Uterus (tissue), 4 donors: ENCODE results near the gene ZNF791. TPM values are rescaled to one million over a fixed set of nuclear protein-coding genes. Genes with fewer than 3 reads are reported as not detected.
"Not testable (repeated sequence)": the region's sequence is repeated elsewhere in the genome, so short reads cannot be mapped to it uniquely, and the experiment has no call there.

Source experiments
- DNase-seq, 2 donors: peaks; one replicate each; pipeline ENCODE4 v3.0.0-alpha.2; 2019 to 2020
- H3K27ac ChIP-seq, 2 donors: fragments of 200-600 bp; sonication (generic); 1 replicate in 1 of 2; 2 replicates in 1 of 2; pipeline ENCODE4 v1.5.1; 2016 to 2018
- H3K27me3 ChIP-seq, 2 donors: fragments of 200-600 bp; sonication (generic); one replicate each; pipeline ENCODE4 v1.5.1; 2018 to 2019; ENCODE audit warnings: control low read depth in 1 of 2
- H3K36me3 ChIP-seq, 2 donors: fragments of 200-600 bp; sonication (generic); one replicate each; pipeline ENCODE4 v1.5.1; 2019; ENCODE audit warnings: control low read depth in 1 of 2
- H3K4me1 ChIP-seq, 2 donors: fragments of 200-600 bp; sonication (generic); one replicate each; pipeline ENCODE4 v1.5.1; 2018 to 2019; ENCODE audit warnings: control low read depth in 1 of 2
- H3K4me3 ChIP-seq, 2 donors: fragments of 200-600 bp; sonication (generic); 1 replicate in 1 of 2; 2 replicates in 1 of 2; pipeline ENCODE4 v1.5.1; 2018 to 2019; ENCODE audit warnings: mild to moderate bottlenecking in 1 of 2
- H3K9me3 ChIP-seq, 2 donors: fragments of 200-600 bp; sonication (generic); one replicate each; pipeline ENCODE4 v1.5.1; 2019; ENCODE audit warnings: control low read depth in 1 of 2
- POLR2A ChIP-seq, 2 donors: fragments of 450-650 bp; IDR thresholded peaks; one replicate each; pipeline ENCODE4 v1.6.1; 2016; ENCODE audit warnings: antibody characterized with exemption in 2 of 2, mild to moderate bottlenecking in 1 of 2, moderate library complexity in 1 of 2
- intact Hi-C: fragments of 100-400 bp; cut with DNase I; formaldehyde crosslinking; loops from one replicate; pipeline ENCODE4 v1.15.1; 2023; ENCODE audit warnings: low total_unique reads
- total RNA-seq, 4 donors: library from RNA; depleted of rRNA in 3 of 4; stranded (reverse); fragments of >200 nt in 3 of 4; gene quantifications; one replicate each; pipeline versions ENCODE4 v1.1.0 to v1.2.4, GENCODE V29; 2014 to 2023
- TF ChIP-seq, protein P1 (sequence below), 4 experiments: fragments of 200-600 bp in 2 of 4; fragments of 450-650 bp in 2 of 4; sonication (generic) in 2 of 4; IDR thresholded peaks; one replicate each; pipeline ENCODE4 v1.5.1; 2016 to 2019; ENCODE audit warnings: antibody characterized with exemption in 4 of 4, mild to moderate bottlenecking in 2 of 4, moderate library complexity in 1 of 4
- donor health status: DM: yes; HTN: yes; CAD: no.

The ZNF791 gene
- total RNA-seq, 4 donors from 2014 or later: 22.9 to 67.9 (median 37.1) TPM

DNA sequence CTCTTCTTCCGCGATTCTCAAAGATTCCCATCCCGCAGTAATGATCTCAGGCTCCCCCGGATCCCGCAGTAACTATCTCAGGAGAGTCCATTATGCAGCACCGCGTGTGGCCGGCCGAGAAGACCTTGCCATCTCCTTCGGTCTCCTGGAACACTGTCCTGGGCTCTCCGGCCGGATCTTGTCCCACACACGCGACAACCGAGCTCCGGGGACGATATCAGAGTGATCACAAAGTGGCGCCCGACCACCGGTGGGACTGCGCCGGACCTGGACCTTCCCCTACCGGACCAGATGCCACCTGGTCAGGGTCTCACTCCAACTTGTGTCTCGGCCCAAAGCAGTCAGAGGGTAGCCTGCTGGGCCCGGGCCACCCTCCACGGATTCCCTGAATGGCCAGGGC, 31.8 kb downstream of the ZNF791 start:
- intact Hi-C loops: no loop called here

DNA sequence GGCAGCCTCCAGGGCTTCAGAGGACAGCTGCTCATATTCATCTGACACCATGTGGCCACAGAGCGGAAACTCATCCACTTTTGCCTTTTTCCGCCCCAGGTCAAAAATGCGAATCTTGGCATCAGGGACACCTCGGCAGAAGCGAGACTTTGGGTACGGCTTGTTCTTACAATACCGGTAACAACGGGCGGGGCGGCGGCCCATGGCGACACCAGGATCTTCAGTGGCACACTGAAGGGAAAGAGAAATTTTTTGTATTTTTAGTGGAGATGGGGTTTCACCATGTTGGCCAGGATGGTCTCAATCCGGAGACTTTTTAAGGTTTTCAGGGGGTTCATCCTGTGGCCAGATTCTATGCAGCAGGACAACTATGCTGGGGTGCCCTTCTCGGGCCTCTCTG, 33.0 kb downstream of the ZNF791 start:
- H3K9me3 ChIP-seq, H3K4me3 ChIP-seq, intact Hi-C loops, H3K36me3 ChIP-seq, H3K27me3 ChIP-seq, H3K27ac ChIP-seq, H3K4me1 ChIP-seq, DNase-seq: not testable (repeated sequence)

More for the DNA sequence above, 31.8 kb downstream of the ZNF791 start:
- no peak overlapping the region for H3K27ac ChIP-seq
- H3K27me3 ChIP-seq: no peaks in the 10 kb centered on the region
- no peaks in the 10 kb centered on the region for H3K4me1 ChIP-seq
- no peaks in the 10 kb centered on the region for H3K9me3 ChIP-seq
- no peak overlapping the region for H3K4me3 ChIP-seq
- DNase-seq: no peak
- TF ChIP-seq, protein P1, sequence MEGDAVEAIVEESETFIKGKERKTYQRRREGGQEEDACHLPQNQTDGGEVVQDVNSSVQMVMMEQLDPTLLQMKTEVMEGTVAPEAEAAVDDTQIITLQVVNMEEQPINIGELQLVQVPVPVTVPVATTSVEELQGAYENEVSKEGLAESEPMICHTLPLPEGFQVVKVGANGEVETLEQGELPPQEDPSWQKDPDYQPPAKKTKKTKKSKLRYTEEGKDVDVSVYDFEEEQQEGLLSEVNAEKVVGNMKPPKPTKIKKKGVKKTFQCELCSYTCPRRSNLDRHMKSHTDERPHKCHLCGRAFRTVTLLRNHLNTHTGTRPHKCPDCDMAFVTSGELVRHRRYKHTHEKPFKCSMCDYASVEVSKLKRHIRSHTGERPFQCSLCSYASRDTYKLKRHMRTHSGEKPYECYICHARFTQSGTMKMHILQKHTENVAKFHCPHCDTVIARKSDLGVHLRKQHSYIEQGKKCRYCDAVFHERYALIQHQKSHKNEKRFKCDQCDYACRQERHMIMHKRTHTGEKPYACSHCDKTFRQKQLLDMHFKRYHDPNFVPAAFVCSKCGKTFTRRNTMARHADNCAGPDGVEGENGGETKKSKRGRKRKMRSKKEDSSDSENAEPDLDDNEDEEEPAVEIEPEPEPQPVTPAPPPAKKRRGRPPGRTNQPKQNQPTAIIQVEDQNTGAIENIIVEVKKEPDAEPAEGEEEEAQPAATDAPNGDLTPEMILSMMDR (IDR thresholded peaks at IDR 0.05): no peak
- TF ChIP-seq POLR2A (IDR thresholded peaks at IDR 0.05): no peak
- no peaks in the 10 kb centered on the region for H3K36me3 ChIP-seq

DNA sequence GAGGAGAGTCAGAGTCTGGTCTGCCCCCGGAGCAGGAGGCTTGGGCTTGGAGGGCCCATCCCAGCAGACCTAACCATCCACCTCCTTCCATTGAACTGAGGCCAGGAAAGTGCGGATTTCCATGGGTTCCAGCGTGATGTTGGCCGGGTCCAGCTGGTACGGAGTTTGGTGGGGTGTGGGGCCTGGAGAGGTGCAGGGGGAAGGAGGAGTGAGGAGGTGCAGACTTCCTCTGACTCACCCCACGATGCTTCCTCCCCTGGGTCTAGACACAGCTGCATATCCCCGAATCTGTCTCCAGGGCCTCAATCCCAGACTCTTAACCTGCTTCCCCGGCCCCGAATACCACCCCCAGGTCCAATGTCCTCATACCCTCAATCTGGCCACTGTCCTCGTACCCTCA, 35.8 kb downstream of the ZNF791 start:
- Histone ChIP-seq H3K9me3 (no peaks in the 10 kb centered on the region), H3K36me3 (no peaks in the 10 kb centered on the region), H3K4me3 (no peak overlapping the region), H3K4me1 (peaks cover 0 to 9% of the 10 kb centered on the region in 2 donors), H3K27me3 (no peaks in the 10 kb centered on the region), H3K27ac (no peak overlapping the region)
- DNase-seq: no peak
- TF ChIP-seq POLR2A (IDR thresholded peaks at IDR 0.05): no peak
- TF ChIP-seq, protein P1 (IDR thresholded peaks at IDR 0.05): no peak
- intact Hi-C loops: no loop called here

DNA sequence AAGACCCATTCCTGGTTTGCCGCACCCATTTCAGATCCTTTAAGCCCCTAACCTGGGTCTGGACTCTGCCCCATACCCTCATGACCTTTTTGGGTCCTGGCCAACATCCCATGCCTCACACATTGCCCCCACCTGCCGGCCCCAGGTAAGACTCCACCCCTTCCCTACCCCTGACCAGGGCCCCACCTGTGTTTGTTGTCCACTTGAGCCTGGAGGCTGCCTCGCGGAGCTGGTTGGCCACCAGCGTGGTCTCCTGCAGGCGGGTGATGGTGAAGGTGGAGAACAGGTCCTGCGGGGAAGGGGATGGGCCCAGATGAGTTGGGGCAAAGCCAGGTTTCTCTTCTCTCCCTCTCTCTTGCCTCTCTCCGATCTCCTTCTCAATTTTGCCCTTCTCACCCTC, 36.3 kb downstream of the ZNF791 start:
- DNase-seq: no peak
- Histone ChIP-seq H3K4me3 (peak overlapping the region in 1 of 2 donors; percentile 32), H3K27ac (no peak overlapping the region)

DNA sequence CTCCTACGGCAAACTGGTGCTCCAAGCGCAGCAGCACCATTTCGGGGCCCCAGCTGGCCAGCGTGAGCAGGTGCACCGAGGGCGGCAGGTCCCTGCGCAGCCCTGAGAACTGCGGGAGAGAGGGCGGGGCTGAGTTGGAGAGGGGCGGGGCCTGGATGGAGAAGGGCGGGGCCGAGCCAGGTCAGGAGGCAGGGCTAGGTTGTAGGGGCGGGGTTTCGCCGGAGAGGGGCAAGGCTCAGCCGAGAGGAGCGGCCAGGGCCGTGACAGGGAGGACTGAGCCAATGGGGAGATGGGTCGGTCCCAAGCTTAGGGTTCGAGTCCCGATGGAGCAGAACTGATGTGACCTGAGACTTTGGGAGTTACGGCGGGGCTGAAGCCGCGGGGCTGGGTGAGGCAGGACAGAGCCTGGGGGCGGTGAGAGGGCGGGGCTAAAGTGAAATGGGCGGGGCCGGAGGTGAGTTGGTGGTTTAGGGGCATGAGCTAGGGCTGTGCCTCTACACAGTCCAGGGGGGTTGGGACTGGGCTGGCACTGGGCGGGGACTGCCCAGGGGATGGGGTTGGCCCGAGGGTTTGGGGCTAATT, 36.9 kb downstream of the ZNF791 start:
- no peak for TF ChIP-seq POLR2A (IDR thresholded peaks at IDR 0.05)
- TF ChIP-seq, protein P1 (IDR thresholded peaks at IDR 0.05): no peak
- Histone ChIP-seq H3K4me3 (peak overlapping the region; percentile 4 to 32), H3K27me3 (no peaks in the 10 kb centered on the region), H3K9me3 (no peaks in the 10 kb centered on the region), H3K27ac (no peak overlapping the region), H3K36me3 (no peaks in the 10 kb centered on the region), H3K4me1 (peaks cover 0 to 9% of the 10 kb centered on the region in 2 donors)
- peak; percentile 68 to 70 for DNase-seq
- intact Hi-C loops: no loop called here

More for the DNA sequence above, 36.3 kb downstream of the ZNF791 start:
- H3K4me1 ChIP-seq: peaks cover 0 to 9% of the 10 kb centered on the region in 2 donors
- no peaks in the 10 kb centered on the region for H3K9me3 ChIP-seq
- no peaks in the 10 kb centered on the region for H3K27me3 ChIP-seq
- no peak for TF ChIP-seq POLR2A (IDR thresholded peaks at IDR 0.05)
- TF ChIP-seq, protein P1 (IDR thresholded peaks at IDR 0.05): no peak
- intact Hi-C loops: no loop called here
- H3K36me3 ChIP-seq: no peaks in the 10 kb centered on the region

DNA sequence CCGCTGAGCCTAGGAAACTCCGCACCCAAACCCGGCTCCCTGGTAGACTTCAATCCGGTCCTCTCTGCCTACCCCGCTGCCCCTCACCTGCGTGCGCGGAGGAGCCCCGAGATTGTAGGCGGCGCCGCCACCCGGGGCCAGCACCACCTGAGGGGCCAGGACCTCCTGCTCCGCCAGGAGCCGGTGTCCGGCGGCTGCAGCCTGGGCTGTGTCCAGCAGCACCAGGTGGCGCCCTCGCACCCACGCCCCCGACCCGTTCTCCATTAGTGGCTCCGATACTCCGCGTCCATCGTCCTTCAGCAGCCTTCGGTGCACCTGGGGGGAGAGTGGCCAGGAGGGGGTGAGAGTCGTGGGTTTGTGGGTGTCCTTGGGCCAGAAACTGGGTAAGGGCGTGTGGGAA, 37.4 kb downstream of the ZNF791 start:
- Histone ChIP-seq H3K27ac (no peak overlapping the region), H3K4me1 (peaks cover 0 to 9% of the 10 kb centered on the region in 2 donors), H3K4me3 (peak overlapping the region; percentile 4 to 32), H3K9me3 (no peaks in the 10 kb centered on the region), H3K36me3 (no peaks in the 10 kb centered on the region), H3K27me3 (no peaks in the 10 kb centered on the region)
- DNase-seq: peak in 1 of 2 donors; percentile 27
- intact Hi-C loops: no loop called here
- no peak for TF ChIP-seq POLR2A (IDR thresholded peaks at IDR 0.05)
- TF ChIP-seq, protein P1 (IDR thresholded peaks at IDR 0.05): peak in 2 of 4 experiments; percentile 23 to 24
